ENCODE results near the gene AQP2. TPM values are rescaled to one million over a fixed set of nuclear protein-coding genes. Genes with fewer than 3 reads are reported as not detected.

Gene AQP2
- total and polyA plus RNA-seq, 4 donors = not detected

DNA sequence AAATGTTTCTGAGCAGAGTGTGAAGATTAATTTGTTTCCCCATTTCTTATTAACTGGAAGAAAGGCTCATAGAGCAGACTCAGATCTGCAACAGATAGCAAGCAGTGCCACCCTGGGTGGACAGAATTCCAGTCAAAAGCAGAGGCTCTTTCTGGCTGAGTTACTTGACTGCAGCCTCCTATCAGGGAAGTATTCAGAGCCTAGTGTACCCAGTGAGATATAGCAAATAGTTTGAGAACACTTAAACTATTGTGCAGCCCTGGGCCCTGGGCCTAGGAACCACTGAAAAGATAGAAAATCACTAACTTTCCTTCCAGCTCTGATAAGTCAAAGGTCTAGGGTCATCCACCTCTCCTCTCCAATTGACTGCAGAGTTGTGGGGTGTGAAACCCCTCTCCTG lies 11.2 kb upstream of the AQP2 start:
- Histone ChIP-seq H3K4me3 (ENCODE audit: low read depth in 1 of 3, low read length in 3 of 3) (no peak overlapping the region), H3K36me3 (ENCODE audit: control insufficient read depth in 4 of 4, insufficient read depth in 3 of 4, low read depth in 1 of 4, low read length in 3 of 4) (no peaks in the 10 kb centered on the region), H3K4me1 (ENCODE audit: control insufficient read depth in 4 of 4, insufficient read depth in 4 of 4, low read length in 3 of 4) (no peaks in the 10 kb centered on the region), H3K9ac (ENCODE audit: low read depth in 1 of 2, low read length in 2 of 2) (no peak overlapping the region), H3K27ac (ENCODE audit: low read depth in 1 of 2, low read length in 2 of 2) (no peak overlapping the region), H3K27me3 (ENCODE audit: control insufficient read depth in 4 of 4, insufficient read depth in 4 of 4, low read length in 3 of 4) (no peaks in the 10 kb centered on the region), H3K9me3 (ENCODE audit: control insufficient read depth in 4 of 4, low read length in 3 of 4) (no peaks in the 10 kb centered on the region)
- DNase-seq (ENCODE audit: low spot score) = no peak
- TF ChIP-seq, protein P1, sequence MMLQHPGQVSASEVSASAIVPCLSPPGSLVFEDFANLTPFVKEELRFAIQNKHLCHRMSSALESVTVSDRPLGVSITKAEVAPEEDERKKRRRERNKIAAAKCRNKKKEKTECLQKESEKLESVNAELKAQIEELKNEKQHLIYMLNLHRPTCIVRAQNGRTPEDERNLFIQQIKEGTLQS (IDR thresholded peaks at IDR 0.05) = no peak
- TF ChIP-seq HNF4A (conservative IDR thresholded peaks at IDR 0.05) (no peak), NR2F2 (IDR thresholded peaks at IDR 0.05) (no peak), ZBTB33 (IDR thresholded peaks at IDR 0.05) (no peak), CTCF (IDR thresholded peaks at IDR 0.05; ENCODE audit: low read depth, low read length, missing input control) (no peak), GABPA (IDR thresholded peaks at IDR 0.05 in 1 of 2, conservative IDR thresholded peaks at IDR 0.05 in 1 of 2) (no peak), RAD21 (IDR thresholded peaks at IDR 0.05) (no peak), FOXA2 (IDR thresholded peaks at IDR 0.05) (no peak), YY1 (IDR thresholded peaks at IDR 0.05) (no peak), JUND (IDR thresholded peaks at IDR 0.05) (no peak), SP1 (IDR thresholded peaks at IDR 0.05) (no peak), RXRA (IDR thresholded peaks at IDR 0.05) (no peak), TAF1 (conservative IDR thresholded peaks at IDR 0.05) (no peak), FOXA1 (IDR thresholded peaks at IDR 0.05) (no peak), EGR1 (IDR thresholded peaks at IDR 0.05; ENCODE audit: low read depth in 2 of 2) (no peak)
- TF ChIP-seq, protein P2, sequence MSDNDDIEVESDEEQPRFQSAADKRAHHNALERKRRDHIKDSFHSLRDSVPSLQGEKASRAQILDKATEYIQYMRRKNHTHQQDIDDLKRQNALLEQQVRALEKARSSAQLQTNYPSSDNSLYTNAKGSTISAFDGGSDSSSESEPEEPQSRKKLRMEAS (IDR thresholded peaks at IDR 0.05) = no peak
- TF ChIP-seq, protein P3, sequence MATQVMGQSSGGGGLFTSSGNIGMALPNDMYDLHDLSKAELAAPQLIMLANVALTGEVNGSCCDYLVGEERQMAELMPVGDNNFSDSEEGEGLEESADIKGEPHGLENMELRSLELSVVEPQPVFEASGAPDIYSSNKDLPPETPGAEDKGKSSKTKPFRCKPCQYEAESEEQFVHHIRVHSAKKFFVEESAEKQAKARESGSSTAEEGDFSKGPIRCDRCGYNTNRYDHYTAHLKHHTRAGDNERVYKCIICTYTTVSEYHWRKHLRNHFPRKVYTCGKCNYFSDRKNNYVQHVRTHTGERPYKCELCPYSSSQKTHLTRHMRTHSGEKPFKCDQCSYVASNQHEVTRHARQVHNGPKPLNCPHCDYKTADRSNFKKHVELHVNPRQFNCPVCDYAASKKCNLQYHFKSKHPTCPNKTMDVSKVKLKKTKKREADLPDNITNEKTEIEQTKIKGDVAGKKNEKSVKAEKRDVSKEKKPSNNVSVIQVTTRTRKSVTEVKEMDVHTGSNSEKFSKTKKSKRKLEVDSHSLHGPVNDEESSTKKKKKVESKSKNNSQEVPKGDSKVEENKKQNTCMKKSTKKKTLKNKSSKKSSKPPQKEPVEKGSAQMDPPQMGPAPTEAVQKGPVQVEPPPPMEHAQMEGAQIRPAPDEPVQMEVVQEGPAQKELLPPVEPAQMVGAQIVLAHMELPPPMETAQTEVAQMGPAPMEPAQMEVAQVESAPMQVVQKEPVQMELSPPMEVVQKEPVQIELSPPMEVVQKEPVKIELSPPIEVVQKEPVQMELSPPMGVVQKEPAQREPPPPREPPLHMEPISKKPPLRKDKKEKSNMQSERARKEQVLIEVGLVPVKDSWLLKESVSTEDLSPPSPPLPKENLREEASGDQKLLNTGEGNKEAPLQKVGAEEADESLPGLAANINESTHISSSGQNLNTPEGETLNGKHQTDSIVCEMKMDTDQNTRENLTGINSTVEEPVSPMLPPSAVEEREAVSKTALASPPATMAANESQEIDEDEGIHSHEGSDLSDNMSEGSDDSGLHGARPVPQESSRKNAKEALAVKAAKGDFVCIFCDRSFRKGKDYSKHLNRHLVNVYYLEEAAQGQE (IDR thresholded peaks at IDR 0.05) = no peak

DNA sequence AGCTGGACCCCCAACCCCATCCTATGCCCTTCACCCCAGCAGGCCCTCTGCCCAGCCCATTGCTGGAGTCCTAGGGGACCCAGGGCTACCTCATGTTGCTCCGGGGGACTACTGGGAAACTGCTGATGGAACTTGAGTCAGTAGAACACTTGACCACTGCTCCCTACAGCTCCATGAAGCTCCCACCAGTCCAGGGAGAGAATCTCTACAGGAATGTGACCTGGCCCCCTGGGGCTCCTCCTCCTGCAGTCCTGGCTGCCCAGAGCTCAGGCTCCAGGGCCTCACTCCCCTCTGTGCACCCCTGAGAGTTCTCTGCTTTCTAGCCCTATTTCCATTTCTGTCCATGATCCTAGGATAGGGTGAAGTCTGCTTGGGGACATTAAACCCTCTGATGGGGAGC lies 10.8 kb upstream of the AQP2 start:
- no peaks in the 10 kb centered on the region for H3K27me3 ChIP-seq (ENCODE audit: control insufficient read depth in 4 of 4, insufficient read depth in 4 of 4, low read length in 3 of 4)
- H3K4me3 ChIP-seq (ENCODE audit: low read depth in 1 of 3, low read length in 3 of 3) = no peak overlapping the region
- H3K27ac ChIP-seq (ENCODE audit: low read depth in 1 of 2, low read length in 2 of 2) = no peak overlapping the region
- H3K9me3 ChIP-seq (ENCODE audit: control insufficient read depth in 4 of 4, low read length in 3 of 4) = no peaks in the 10 kb centered on the region
- no peak for TF ChIP-seq JUND (IDR thresholded peaks at IDR 0.05)
- DNase-seq (ENCODE audit: low spot score) = no peak
- H3K4me1 ChIP-seq (ENCODE audit: control insufficient read depth in 4 of 4, insufficient read depth in 4 of 4, low read length in 3 of 4) = no peaks in the 10 kb centered on the region
- no peaks in the 10 kb centered on the region for H3K36me3 ChIP-seq (ENCODE audit: control insufficient read depth in 4 of 4, insufficient read depth in 3 of 4, low read depth in 1 of 4, low read length in 3 of 4)
- H3K9ac ChIP-seq (ENCODE audit: low read depth in 1 of 2, low read length in 2 of 2) = no peak overlapping the region
- 100% methylated on average over 1 of the region's 1 CpG for WGBS

Data from liver (tissue), 9 donors.